Keratinocyte (primary cell): Measurements from ENCODE around the gene C1QTNF3.

ENCODE experiments used
- EZH2 ChIP-seq: IDR thresholded peaks from one replicate; pipeline ENCODE4 v1.6.1; 2012; ENCODE audit warnings: inconsistent platforms, mild to moderate bottlenecking, low read length, moderate library complexity
- TF ChIP-seq, protein P1 (sequence below), 3 experiments: IDR thresholded peaks in 1 of 3; conservative IDR thresholded peaks in 1 of 3; optimal IDR thresholded peaks in 1 of 3; 2 replicates in 2 of 3; 3 replicates in 1 of 3; pipeline versions ENCODE3 to v1.5.1; 2011; ENCODE audit warnings: low read length in 3 of 3, mild to moderate bottlenecking in 3 of 3, moderate library complexity in 2 of 3, control low read depth in 1 of 3, inconsistent platforms in 1 of 3; ENCODE audit not compliant: insufficient read depth in 2 of 3; ENCODE audit errors: extremely low read depth in 1 of 3

GRCh38 chr5:34053133-34053532 is 10.1 kb upstream of the C1QTNF3 start:
- no peak for TF ChIP-seq EZH2
- TF ChIP-seq, protein P1, sequence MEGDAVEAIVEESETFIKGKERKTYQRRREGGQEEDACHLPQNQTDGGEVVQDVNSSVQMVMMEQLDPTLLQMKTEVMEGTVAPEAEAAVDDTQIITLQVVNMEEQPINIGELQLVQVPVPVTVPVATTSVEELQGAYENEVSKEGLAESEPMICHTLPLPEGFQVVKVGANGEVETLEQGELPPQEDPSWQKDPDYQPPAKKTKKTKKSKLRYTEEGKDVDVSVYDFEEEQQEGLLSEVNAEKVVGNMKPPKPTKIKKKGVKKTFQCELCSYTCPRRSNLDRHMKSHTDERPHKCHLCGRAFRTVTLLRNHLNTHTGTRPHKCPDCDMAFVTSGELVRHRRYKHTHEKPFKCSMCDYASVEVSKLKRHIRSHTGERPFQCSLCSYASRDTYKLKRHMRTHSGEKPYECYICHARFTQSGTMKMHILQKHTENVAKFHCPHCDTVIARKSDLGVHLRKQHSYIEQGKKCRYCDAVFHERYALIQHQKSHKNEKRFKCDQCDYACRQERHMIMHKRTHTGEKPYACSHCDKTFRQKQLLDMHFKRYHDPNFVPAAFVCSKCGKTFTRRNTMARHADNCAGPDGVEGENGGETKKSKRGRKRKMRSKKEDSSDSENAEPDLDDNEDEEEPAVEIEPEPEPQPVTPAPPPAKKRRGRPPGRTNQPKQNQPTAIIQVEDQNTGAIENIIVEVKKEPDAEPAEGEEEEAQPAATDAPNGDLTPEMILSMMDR (optimal IDR thresholded peaks at IDR 0.05 in 1 of 3, IDR thresholded peaks at IDR 0.05 in 1 of 3, conservative IDR thresholded peaks at IDR 0.05 in 1 of 3; ENCODE audit: extremely low read depth in 1 of 3, insufficient read depth in 2 of 3, low read length in 3 of 3): no peak
